ENCODE results near the gene SP3. TPM values are rescaled to one million over a fixed set of nuclear protein-coding genes. Genes with fewer than 3 reads are reported as not detected.

SP3 gene
- total RNA-seq, 4 donors from 2014 or later = 69.3 to 175 (median 82.9) TPM

DNA sequence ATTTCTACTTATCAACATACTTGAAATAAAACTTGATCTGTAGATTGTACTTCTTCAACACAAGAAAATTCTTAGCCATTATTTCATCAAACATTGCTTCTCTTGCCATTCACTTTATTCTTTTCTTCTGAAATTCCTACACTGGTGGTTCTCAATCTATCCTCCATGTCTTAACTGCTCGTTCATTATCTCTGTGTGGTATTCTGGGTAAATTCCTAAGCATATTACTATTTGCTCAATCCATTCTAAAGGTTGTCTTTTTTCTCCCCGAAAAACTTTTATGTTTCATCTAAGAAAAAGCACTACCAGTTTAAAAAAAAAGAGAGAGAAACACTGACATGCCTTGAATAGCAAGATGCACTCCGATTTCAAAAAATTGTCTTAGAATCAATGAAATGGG is 18.0 kb downstream of the SP3 start:
- ATAC-seq (ENCODE audit: low FRiP score) = no peak
- TF ChIP-seq, protein P1, sequence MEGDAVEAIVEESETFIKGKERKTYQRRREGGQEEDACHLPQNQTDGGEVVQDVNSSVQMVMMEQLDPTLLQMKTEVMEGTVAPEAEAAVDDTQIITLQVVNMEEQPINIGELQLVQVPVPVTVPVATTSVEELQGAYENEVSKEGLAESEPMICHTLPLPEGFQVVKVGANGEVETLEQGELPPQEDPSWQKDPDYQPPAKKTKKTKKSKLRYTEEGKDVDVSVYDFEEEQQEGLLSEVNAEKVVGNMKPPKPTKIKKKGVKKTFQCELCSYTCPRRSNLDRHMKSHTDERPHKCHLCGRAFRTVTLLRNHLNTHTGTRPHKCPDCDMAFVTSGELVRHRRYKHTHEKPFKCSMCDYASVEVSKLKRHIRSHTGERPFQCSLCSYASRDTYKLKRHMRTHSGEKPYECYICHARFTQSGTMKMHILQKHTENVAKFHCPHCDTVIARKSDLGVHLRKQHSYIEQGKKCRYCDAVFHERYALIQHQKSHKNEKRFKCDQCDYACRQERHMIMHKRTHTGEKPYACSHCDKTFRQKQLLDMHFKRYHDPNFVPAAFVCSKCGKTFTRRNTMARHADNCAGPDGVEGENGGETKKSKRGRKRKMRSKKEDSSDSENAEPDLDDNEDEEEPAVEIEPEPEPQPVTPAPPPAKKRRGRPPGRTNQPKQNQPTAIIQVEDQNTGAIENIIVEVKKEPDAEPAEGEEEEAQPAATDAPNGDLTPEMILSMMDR (IDR thresholded peaks at IDR 0.05) = no peak
- DNase-seq (ENCODE audit: low spot score) = no peak

- TF ChIP-seq, protein P1 (IDR thresholded peaks at IDR 0.05) = no peak
- ATAC-seq (ENCODE audit: low FRiP score) = no peak
- no peak for DNase-seq (ENCODE audit: low spot score)
Observed at GRCh38 chr2:173943738-173944137, 21.4 kb downstream of the SP3 start.

- TF ChIP-seq, protein P1 (IDR thresholded peaks at IDR 0.05) = no peak
- ATAC-seq (ENCODE audit: low FRiP score) = no peak
Observed at GRCh38 chr2:173942861-173943523, 22.2 kb downstream of the SP3 start.

DNA sequence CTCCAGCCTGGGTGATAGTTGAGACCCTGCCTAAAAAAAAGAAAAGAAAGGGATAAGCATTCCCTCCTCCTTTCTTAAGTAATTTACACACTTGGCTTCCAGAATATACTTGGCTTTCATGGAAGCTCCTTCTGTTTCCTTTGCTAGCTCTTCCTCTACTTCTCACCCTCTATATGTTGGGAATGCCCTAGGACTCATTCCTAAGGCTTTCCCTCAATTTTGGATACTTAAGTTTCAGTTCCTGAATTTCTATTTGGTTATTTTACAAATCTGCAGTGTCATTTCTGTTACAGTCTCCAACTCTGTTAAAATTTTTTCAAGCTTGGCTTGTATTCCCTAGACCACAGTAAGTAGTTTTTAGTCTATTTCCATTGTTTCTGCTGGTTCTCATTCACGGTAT is 23.6 kb downstream of the SP3 start:
- TF ChIP-seq, protein P1 (IDR thresholded peaks at IDR 0.05) = no peak
- DNase-seq (ENCODE audit: low spot score) (no peak), ATAC-seq (ENCODE audit: low FRiP score) (no peak)

More at GRCh38 chr2:173942861-173943523, 22.2 kb downstream of the SP3 start:
- DNase-seq (ENCODE audit: low spot score) = no peak

DNA sequence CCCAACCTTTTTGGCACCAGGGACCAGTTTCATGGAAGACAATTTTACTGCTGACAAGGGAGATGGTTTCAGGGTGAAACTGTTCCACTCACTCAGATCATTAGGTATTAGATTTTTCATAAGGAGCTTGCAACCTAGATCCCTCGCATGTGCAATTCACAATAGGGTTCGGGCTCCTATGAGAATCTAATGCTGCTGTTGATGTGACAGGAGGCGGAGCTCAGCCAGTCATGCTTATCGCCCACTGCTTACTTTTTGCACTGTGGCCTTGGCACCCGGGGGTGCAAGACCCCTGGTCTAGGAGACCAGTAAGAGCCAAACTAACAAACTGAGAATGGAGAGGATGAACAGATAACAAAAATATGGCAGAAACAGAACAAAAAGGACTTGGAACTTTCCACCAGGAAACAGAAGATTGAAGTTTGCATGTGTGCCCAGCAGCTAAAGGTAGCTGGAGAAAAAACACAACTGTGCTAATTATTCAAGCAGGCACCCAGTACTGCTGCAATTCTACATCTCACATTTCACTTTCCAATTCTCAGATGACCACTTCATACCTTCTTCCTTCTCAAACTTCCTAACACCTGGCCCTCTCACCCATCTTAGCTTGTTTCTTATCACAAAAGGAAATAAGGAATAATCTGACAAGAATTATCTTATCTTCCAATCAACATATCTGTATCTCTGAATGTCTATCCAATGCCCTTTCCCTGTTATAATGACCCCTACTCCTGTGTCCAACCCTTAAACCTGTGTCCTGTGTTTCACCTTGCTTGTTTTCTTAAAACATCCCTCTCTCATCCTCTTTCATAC is 24.8 kb downstream of the SP3 start:
- TF ChIP-seq, protein P1 (IDR thresholded peaks at IDR 0.05) = no peak
- no peak for DNase-seq (ENCODE audit: low spot score)
- ATAC-seq (ENCODE audit: low FRiP score) = no peak

DNA sequence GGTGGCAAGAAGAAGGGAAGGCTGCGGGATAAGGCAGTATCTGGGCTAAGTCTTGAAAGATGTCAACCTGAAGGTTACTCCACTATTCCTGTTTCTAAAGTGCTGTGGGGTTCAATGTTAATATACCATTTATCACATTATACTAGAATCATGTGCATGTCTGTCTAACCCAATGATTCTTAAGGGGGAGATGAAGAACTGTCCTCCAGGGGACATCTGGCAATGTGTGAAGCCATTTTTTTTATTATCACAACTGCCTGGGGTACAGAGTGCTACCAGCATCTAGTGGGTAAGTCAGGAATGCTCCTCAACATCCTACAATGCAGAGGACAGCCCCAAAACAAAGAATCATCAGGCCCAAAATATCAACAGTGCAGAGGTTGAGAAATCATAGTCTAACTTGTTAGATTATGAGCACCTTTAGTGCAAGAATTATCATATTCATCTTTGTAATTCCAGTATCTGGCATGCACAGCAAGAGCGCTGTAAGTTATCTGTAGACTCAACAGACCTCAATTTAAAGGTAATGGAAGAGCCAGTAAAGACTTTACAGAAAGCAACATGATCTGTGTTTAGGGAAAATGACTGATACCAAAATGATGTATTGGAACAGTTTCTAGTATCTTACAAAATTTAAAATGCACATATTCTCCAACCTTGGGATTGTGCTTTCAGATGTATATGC is 26.3 kb downstream of the SP3 start:
- TF ChIP-seq, protein P1 (IDR thresholded peaks at IDR 0.05) = no peak
- DNase-seq (ENCODE audit: low spot score) (no peak), ATAC-seq (ENCODE audit: low FRiP score) (no peak)
